Measurements from ENCODE around the gene CYP2C19.

Gene CYP2C19

DNA sequence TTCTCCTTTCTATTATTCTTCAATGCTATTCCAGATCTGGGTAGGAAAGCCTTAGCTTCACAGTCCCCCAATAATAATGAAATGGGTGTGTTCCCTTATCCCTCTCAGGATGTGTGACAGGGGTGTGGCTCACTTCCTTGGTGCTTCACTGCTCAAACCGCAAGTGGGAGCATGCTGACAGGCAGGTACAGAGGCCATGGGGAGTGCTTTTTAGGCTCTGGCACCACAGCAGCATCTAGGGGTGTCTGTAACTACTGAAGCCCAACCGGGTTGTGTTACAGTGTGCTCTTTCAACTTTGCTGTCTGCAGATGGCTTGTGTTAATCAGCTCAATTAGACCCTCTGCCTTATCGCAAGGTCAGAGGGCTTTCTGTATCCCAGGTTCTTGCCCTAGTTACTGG is 96.6 kb downstream of the CYP2C19 start:
- TF ChIP-seq, protein P1, sequence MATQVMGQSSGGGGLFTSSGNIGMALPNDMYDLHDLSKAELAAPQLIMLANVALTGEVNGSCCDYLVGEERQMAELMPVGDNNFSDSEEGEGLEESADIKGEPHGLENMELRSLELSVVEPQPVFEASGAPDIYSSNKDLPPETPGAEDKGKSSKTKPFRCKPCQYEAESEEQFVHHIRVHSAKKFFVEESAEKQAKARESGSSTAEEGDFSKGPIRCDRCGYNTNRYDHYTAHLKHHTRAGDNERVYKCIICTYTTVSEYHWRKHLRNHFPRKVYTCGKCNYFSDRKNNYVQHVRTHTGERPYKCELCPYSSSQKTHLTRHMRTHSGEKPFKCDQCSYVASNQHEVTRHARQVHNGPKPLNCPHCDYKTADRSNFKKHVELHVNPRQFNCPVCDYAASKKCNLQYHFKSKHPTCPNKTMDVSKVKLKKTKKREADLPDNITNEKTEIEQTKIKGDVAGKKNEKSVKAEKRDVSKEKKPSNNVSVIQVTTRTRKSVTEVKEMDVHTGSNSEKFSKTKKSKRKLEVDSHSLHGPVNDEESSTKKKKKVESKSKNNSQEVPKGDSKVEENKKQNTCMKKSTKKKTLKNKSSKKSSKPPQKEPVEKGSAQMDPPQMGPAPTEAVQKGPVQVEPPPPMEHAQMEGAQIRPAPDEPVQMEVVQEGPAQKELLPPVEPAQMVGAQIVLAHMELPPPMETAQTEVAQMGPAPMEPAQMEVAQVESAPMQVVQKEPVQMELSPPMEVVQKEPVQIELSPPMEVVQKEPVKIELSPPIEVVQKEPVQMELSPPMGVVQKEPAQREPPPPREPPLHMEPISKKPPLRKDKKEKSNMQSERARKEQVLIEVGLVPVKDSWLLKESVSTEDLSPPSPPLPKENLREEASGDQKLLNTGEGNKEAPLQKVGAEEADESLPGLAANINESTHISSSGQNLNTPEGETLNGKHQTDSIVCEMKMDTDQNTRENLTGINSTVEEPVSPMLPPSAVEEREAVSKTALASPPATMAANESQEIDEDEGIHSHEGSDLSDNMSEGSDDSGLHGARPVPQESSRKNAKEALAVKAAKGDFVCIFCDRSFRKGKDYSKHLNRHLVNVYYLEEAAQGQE (IDR thresholded peaks at IDR 0.05; ENCODE audit: insufficient read depth in 1 of 2, low read depth in 2 of 2, low read length in 2 of 2): no peak
- no peak for TF ChIP-seq POLR2AphosphoS5 (IDR thresholded peaks at IDR 0.05; ENCODE audit: low read depth, low read length)
- TF ChIP-seq FOXP2 (optimal IDR thresholded peaks at IDR 0.05; ENCODE audit: borderline replicate concordance, extremely low read depth, extremely low read length, insufficient read depth): no peak

DNA sequence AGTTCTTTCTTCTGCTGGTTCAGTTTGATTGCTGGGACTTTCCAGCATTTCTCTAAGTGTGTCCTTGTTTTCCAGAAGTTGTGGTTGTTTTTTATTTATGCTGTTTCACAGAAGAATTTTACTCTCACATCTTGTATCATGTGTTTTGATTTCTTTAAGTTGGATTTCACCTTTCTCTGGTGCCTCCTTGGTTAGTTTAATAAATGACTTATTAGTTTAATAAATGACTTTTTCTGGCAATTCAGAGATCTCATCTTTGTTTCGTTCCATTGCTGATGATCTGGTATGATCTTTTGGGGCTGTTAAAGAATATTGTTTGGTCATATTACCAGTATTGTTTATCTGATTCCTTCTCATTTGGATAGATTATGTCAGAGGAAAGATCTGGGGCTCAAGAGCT is 116.2 kb downstream of the CYP2C19 start:
- TF ChIP-seq SIN3A (IDR thresholded peaks at IDR 0.05; ENCODE audit: borderline replicate concordance, insufficient read depth, low read length): no peak
- TF ChIP-seq TAF1 (IDR thresholded peaks at IDR 0.05; ENCODE audit: borderline replicate concordance, insufficient read depth, low read length): no peak
- TF ChIP-seq, protein P1 (IDR thresholded peaks at IDR 0.05; ENCODE audit: insufficient read depth in 1 of 2, low read depth in 2 of 2, low read length in 2 of 2): no peak

DNA sequence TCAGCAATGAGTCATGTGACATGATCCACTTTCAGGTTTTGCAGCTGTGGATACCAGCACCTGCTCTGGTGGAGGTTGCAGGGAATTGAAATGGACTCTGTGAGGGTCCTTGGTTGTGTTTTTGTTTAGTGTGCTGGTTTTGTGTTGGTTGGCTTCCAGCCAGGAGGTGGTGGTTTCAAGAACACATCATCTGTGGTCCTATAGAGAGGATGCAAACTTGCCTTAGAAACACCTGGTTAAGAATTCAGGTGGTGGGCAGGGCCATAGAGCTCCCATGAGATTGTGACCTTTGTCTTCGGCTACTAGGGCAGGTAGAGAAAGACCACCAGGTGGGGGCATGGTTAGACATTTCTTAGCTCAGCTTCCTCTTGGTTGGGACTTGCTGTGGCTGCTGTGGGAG is 116.7 kb downstream of the CYP2C19 start:
- no peak for TF ChIP-seq TAF1 (IDR thresholded peaks at IDR 0.05; ENCODE audit: borderline replicate concordance, insufficient read depth, low read length)
- TF ChIP-seq, protein P1 (IDR thresholded peaks at IDR 0.05; ENCODE audit: insufficient read depth in 1 of 2, low read depth in 2 of 2, low read length in 2 of 2): no peak
- no peak for TF ChIP-seq SIN3A (IDR thresholded peaks at IDR 0.05; ENCODE audit: borderline replicate concordance, insufficient read depth, low read length)
- TF ChIP-seq FOXP2 (optimal IDR thresholded peaks at IDR 0.05; ENCODE audit: borderline replicate concordance, extremely low read depth, extremely low read length, insufficient read depth): no peak
- TF ChIP-seq POLR2AphosphoS5 (IDR thresholded peaks at IDR 0.05; ENCODE audit: low read depth, low read length): no peak

DNA sequence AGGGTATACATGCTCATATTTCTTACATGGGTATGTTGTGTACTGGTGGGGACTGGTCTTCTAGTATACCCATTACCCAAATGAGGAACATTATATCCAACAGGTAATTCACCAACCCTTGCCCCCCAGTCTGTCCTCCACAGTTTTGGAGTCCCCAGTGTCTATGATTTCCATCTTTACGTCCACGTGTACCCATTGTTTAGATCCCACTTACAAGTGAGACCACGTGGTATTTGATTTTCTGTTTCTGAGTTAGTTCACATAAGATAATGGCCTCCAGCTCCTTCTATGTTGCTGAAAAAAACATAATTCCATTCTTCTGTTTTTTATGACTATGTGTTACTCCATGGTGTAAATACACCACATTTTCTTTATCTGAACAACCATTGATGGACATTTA is 126.6 kb downstream of the CYP2C19 start:
- TF ChIP-seq TAF1 (IDR thresholded peaks at IDR 0.05; ENCODE audit: borderline replicate concordance, insufficient read depth, low read length) (no peak), FOXP2 (optimal IDR thresholded peaks at IDR 0.05; ENCODE audit: borderline replicate concordance, extremely low read depth, extremely low read length, insufficient read depth) (no peak), POLR2AphosphoS5 (IDR thresholded peaks at IDR 0.05; ENCODE audit: low read depth, low read length) (no peak), SIN3A (IDR thresholded peaks at IDR 0.05; ENCODE audit: borderline replicate concordance, insufficient read depth, low read length) (no peak)
- TF ChIP-seq, protein P1 (IDR thresholded peaks at IDR 0.05; ENCODE audit: insufficient read depth in 1 of 2, low read depth in 2 of 2, low read length in 2 of 2): no peak

DNA sequence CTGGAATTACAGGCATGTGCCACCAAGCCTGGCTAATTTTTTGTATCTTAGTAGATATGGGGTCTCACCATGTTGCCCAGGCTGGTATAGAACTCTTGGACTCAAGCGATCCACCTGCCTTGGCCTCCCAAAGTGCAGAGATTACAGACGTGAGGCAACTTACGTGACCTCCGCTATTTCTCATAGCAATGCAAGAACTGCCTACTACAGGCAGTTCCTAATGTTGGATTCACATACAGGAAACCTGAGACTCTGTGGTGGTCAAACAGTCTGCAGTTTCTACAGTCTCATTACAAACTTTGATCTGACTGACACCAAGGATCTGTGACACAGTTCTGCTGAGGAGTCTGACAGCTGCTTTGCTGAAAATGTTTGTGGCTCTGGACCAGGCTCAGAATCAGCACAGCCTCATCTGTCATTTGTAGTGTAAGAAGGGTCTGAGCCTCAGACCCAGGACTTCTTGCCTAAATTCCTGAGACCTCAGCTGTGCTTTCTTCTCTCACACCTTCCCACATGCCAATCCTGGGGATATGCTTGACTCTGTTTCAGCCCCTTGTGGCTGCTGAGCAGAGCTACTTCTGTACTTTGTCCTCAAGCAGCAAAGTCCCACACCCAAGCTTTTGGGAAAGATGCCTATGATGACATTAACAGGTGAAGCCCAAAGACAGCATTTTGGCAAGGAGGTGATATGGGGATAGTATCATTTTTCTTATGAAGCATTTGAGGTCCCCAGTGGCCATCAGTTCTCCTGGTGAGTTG is 128.0 kb downstream of the CYP2C19 start:
- TF ChIP-seq FOXP2 (optimal IDR thresholded peaks at IDR 0.05; ENCODE audit: borderline replicate concordance, extremely low read depth, extremely low read length, insufficient read depth) (no peak), SIN3A (IDR thresholded peaks at IDR 0.05; ENCODE audit: borderline replicate concordance, insufficient read depth, low read length) (no peak), TAF1 (IDR thresholded peaks at IDR 0.05; ENCODE audit: borderline replicate concordance, insufficient read depth, low read length) (no peak), POLR2AphosphoS5 (IDR thresholded peaks at IDR 0.05; ENCODE audit: low read depth, low read length) (no peak)
- TF ChIP-seq, protein P1 (IDR thresholded peaks at IDR 0.05; ENCODE audit: insufficient read depth in 1 of 2, low read depth in 2 of 2, low read length in 2 of 2): no peak

Data from PFSK-1 (cell line).